GM19372 (cell line): ENCODE measurements around the gene TFCP2L1.
"Not testable (repeated sequence)": the region's sequence is repeated elsewhere in the genome, so short reads cannot be mapped to it uniquely, and the experiment has no call there.

Experiments
- ATAC-seq: cut with Tn5 transposase; IDR thresholded peaks from one replicate; pipeline ENCODE4 v1.9.1; 2021; ENCODE audit warnings: mild to moderate bottlenecking, low read depth, moderate library complexity; ENCODE audit not compliant: unreplicated experiment

The TFCP2L1 gene

GRCh38 chr2:121273116-121273515, 11.9 kb downstream of the TFCP2L1 start:
- ATAC-seq: no peak

GRCh38 chr2:121272596-121272995, 12.4 kb downstream of the TFCP2L1 start:
- no peak for ATAC-seq

- ATAC-seq: not testable (repeated sequence)
Observed at GRCh38 chr2:121269436-121269835, 15.6 kb downstream of the TFCP2L1 start.

- ATAC-seq: no peak
Observed at GRCh38 chr2:121266543-121267106, 18.4 kb downstream of the TFCP2L1 start.

GRCh38 chr2:121263996-121264715, 20.8 kb downstream of the TFCP2L1 start:
- no peak for ATAC-seq

GRCh38 chr2:121260370-121261154, 24.4 kb downstream of the TFCP2L1 start:
- ATAC-seq: no peak

GRCh38 chr2:121258051-121258450, 27.0 kb downstream of the TFCP2L1 start:
- no peak for ATAC-seq

GRCh38 chr2:121257480-121257840, 27.5 kb downstream of the TFCP2L1 start:
- ATAC-seq: no peak

- ATAC-seq: no peak
Observed at GRCh38 chr2:121256720-121257479, 28.1 kb downstream of the TFCP2L1 start.

GRCh38 chr2:121255358-121255757, 29.6 kb downstream of the TFCP2L1 start:
- ATAC-seq: no peak

- no peak for ATAC-seq
Observed at GRCh38 chr2:121254748-121255147, 30.3 kb downstream of the TFCP2L1 start.

- ATAC-seq: no peak
Observed at GRCh38 chr2:121253674-121254240, 31.2 kb downstream of the TFCP2L1 start.

- ATAC-seq: no peak
Observed at GRCh38 chr2:121253021-121253673, 31.9 kb downstream of the TFCP2L1 start.

GRCh38 chr2:121251497-121251896, 33.5 kb downstream of the TFCP2L1 start:
- no peak for ATAC-seq

GRCh38 chr2:121248766-121249343, 36.1 kb downstream of the TFCP2L1 start:
- no peak for ATAC-seq

GRCh38 chr2:121247971-121248370, 37.0 kb downstream of the TFCP2L1 start:
- ATAC-seq: no peak

- no peak for ATAC-seq
Observed at GRCh38 chr2:121247534-121247933, 37.5 kb downstream of the TFCP2L1 start.

GRCh38 chr2:121246704-121247255, 38.2 kb downstream of the TFCP2L1 start:
- ATAC-seq: no peak

GRCh38 chr2:121245913-121246312, 39.1 kb downstream of the TFCP2L1 start:
- ATAC-seq: no peak
